ENCODE data around the gene PPM1F. TPM values are rescaled to one million over a fixed set of nuclear protein-coding genes. Genes with fewer than 3 reads are reported as not detected.
"Not testable (repeated sequence)": the region's sequence is repeated elsewhere in the genome, so short reads cannot be mapped to it uniquely, and the experiment has no call there.

The PPM1F gene
- total RNA-seq, 1 donor from 2014 or later = 26.2 TPM

GRCh38 chr22:21889251-21889990 lies 63.2 kb downstream of the PPM1F start:
- Mint-ChIP-seq H3K4me1 (ENCODE audit: low read depth) (peaks cover 3% of the 10 kb centered on the region), H3K36me3 (ENCODE audit: low read depth) (no peaks in the 10 kb centered on the region), H3K27ac (ENCODE audit: unreplicated experiment) (no peak overlapping the region), H3K4me3 (ENCODE audit: unreplicated experiment) (no peak overlapping the region), H3K9me3 (ENCODE audit: low read depth) (no peaks in the 10 kb centered on the region), H3K27me3 (ENCODE audit: low read depth) (no peaks in the 10 kb centered on the region)
- no peak for TF ChIP-seq CTCF (IDR thresholded peaks at IDR 0.05)
- peak; percentile 9 for DNase-seq (ENCODE audit: low spot score)

DNA sequence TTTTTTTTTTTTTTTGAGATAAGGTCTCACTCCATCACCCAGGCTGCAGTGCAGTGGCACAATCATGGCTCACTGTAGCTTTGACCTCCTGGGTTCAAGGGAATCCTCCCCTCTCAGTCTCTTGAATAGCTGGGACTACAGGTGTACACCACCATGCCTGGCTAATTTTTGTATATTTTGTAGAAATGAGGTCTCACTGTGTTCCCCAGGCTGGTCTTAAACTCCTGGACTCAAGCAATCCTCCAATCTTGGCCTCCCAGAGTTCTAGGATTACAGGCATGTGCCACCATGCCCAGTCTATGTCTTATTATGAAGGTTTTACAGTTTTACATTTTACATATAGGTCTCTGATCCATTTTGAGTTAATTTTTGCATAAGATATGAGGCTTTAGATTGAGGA lies 64.8 kb downstream of the PPM1F start:
- TF ChIP-seq CTCF (IDR thresholded peaks at IDR 0.05) = no peak
- peaks cover 3% of the 10 kb centered on the region for H3K4me1 Mint-ChIP-seq (ENCODE audit: low read depth)
- H3K27me3 Mint-ChIP-seq (ENCODE audit: low read depth) = no peaks in the 10 kb centered on the region
- H3K36me3 Mint-ChIP-seq (ENCODE audit: low read depth) = no peaks in the 10 kb centered on the region
- no peaks in the 10 kb centered on the region for H3K9me3 Mint-ChIP-seq (ENCODE audit: low read depth)
- no peak overlapping the region for H3K27ac Mint-ChIP-seq (ENCODE audit: unreplicated experiment)
- no peak overlapping the region for H3K4me3 Mint-ChIP-seq (ENCODE audit: unreplicated experiment)
- no peak for DNase-seq (ENCODE audit: low spot score)

DNA sequence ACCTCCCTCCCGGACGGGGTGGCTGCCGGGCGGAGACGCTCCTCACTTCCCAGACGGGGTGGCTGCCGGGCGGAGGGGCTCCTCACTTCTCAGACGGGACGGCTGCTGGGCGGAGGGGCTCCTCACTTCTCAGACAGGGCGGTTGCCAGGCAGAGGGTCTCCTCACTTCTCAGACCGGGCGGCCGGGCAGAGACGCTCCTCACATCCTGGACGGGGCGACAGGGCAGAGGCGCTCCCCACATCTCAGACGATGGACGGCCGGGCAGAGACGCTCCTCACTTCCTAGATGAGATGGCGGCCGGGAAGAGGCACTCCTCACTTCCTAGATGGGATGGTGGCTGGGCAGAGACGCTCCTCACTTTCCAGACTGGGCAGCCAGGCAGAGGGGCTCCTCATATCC lies 68.7 kb downstream of the PPM1F start:
- H3K36me3 Mint-ChIP-seq (ENCODE audit: low read depth); H3K27me3 Mint-ChIP-seq (ENCODE audit: low read depth); H3K9me3 Mint-ChIP-seq (ENCODE audit: low read depth); H3K4me1 Mint-ChIP-seq (ENCODE audit: low read depth); DNase-seq (ENCODE audit: low spot score); H3K27ac Mint-ChIP-seq (ENCODE audit: unreplicated experiment); H3K4me3 Mint-ChIP-seq (ENCODE audit: unreplicated experiment): not testable (repeated sequence)

- H3K9me3 Mint-ChIP-seq (ENCODE audit: low read depth); H3K4me3 Mint-ChIP-seq (ENCODE audit: unreplicated experiment); H3K27ac Mint-ChIP-seq (ENCODE audit: unreplicated experiment); H3K4me1 Mint-ChIP-seq (ENCODE audit: low read depth); H3K36me3 Mint-ChIP-seq (ENCODE audit: low read depth); H3K27me3 Mint-ChIP-seq (ENCODE audit: low read depth); DNase-seq (ENCODE audit: low spot score): not testable (repeated sequence)
Measured at GRCh38 chr22:21882754-21883333, 69.8 kb downstream of the PPM1F start.

- no peak for DNase-seq (ENCODE audit: low spot score)
- Mint-ChIP-seq H3K9me3 (ENCODE audit: low read depth) (no peaks in the 10 kb centered on the region), H3K36me3 (ENCODE audit: low read depth) (no peaks in the 10 kb centered on the region), H3K27me3 (ENCODE audit: low read depth) (no peaks in the 10 kb centered on the region), H3K4me3 (ENCODE audit: unreplicated experiment) (no peak overlapping the region), H3K4me1 (ENCODE audit: low read depth) (no peaks in the 10 kb centered on the region), H3K27ac (ENCODE audit: unreplicated experiment) (no peak overlapping the region)
- no peak for TF ChIP-seq CTCF (IDR thresholded peaks at IDR 0.05)
Measured at GRCh38 chr22:21881841-21882753, 70.6 kb downstream of the PPM1F start.

GRCh38 chr22:21876486-21877176 lies 76.0 kb downstream of the PPM1F start:
- Mint-ChIP-seq H3K9me3 (ENCODE audit: low read depth) (no peaks in the 10 kb centered on the region), H3K27me3 (ENCODE audit: low read depth) (no peaks in the 10 kb centered on the region), H3K27ac (ENCODE audit: unreplicated experiment) (peak overlapping the region; percentile 88), H3K4me3 (ENCODE audit: unreplicated experiment) (no peak overlapping the region), H3K4me1 (ENCODE audit: low read depth) (peaks cover 7% of the 10 kb centered on the region), H3K36me3 (ENCODE audit: low read depth) (no peaks in the 10 kb centered on the region)
- no peak for DNase-seq (ENCODE audit: low spot score)
- TF ChIP-seq CTCF (IDR thresholded peaks at IDR 0.05) = no peak

DNA sequence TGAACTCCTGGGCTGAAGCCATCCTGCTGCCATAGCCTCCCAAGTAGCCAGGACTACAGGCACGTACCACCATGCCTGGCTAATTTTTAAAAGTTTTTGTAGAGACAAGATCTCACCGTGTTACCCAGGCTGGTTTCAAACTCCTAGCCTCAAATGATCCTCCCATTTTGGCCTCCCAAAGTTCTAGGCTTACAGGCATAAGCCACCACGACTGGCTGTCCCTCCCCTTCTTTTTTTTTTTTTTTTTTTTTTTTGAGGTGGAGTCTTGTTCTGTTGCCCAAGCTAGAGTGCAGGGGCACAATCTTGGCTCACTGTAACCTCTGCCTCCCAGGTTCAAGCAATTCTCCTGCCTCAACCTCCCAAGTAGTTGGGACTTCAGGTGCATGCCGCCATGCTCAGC lies 77.7 kb downstream of the PPM1F start:
- not testable (repeated sequence) for H3K36me3 Mint-ChIP-seq (ENCODE audit: low read depth); H3K4me3 Mint-ChIP-seq (ENCODE audit: unreplicated experiment); H3K9me3 Mint-ChIP-seq (ENCODE audit: low read depth); H3K27ac Mint-ChIP-seq (ENCODE audit: unreplicated experiment); DNase-seq (ENCODE audit: low spot score); H3K4me1 Mint-ChIP-seq (ENCODE audit: low read depth); H3K27me3 Mint-ChIP-seq (ENCODE audit: low read depth)
